MM.1S (cell line): Measurements from ENCODE around the gene SMU1.

Experiments
- DNase-seq: peaks from one replicate; pipeline ENCODE4 v3.0.0-alpha.2; 2015
- H2AFZ ChIP-seq: fragments of 300-600 bp; sonication (generic); 2 replicates; pipeline ENCODE4 v1.6.0; 2016; ENCODE audit warnings: antibody characterized with exemption, low read length
- H3F3A ChIP-seq: fragments of 300-600 bp; sonication (generic); 2 replicates; pipeline ENCODE4 v1.6.1; 2016; ENCODE audit warnings: mild to moderate bottlenecking, antibody characterized with exemption, low read length, moderate library complexity, mixed read lengths; ENCODE audit not compliant: insufficient read depth
- H3K27ac ChIP-seq: fragments of 300-600 bp; sonication (generic); 2 replicates; pipeline ENCODE4 v1.5.1; 2016; ENCODE audit warnings: mild to moderate bottlenecking, low read length
- H3K27me3 ChIP-seq: fragments of 300-600 bp; sonication (generic); replicated peaks from 2 replicates; pipeline ENCODE4 v1.6.0; 2016; ENCODE audit warnings: low read length; ENCODE audit not compliant: insufficient read depth
- H3K36me3 ChIP-seq: fragments of 300-600 bp; sonication (generic); replicated peaks from 2 replicates; pipeline ENCODE4 v1.6.1; 2016; ENCODE audit warnings: mild to moderate bottlenecking, low read length, mixed read lengths; ENCODE audit not compliant: insufficient read depth
- H3K4me1 ChIP-seq: fragments of 300-600 bp; sonication (generic); 2 replicates; pipeline ENCODE4 v1.6.1; 2016; ENCODE audit warnings: low read length, mixed read lengths
- H3K4me2 ChIP-seq: fragments of 300-600 bp; sonication (generic); 2 replicates; pipeline ENCODE4 v1.6.0; 2016; ENCODE audit warnings: low read depth, low read length
- H3K4me3 ChIP-seq: fragments of 300-600 bp; sonication (generic); 2 replicates; pipeline ENCODE4 v1.5.1; 2016; ENCODE audit warnings: low read length, mixed read lengths
- H3K79me2 ChIP-seq: fragments of 300-600 bp; sonication (generic); 2 replicates; pipeline ENCODE4 v1.6.1; 2016; ENCODE audit warnings: mixed run types, low read length, mixed read lengths
- H3K9ac ChIP-seq: fragments of 300-600 bp; sonication (generic); 2 replicates; pipeline ENCODE4 v1.6.1; 2016; ENCODE audit warnings: low read length, mixed read lengths
- H3K9me2 ChIP-seq: fragments of 300-600 bp; sonication (generic); replicated peaks from 2 replicates; pipeline ENCODE4 v1.6.1; 2016; ENCODE audit warnings: mild to moderate bottlenecking, low read length, mixed read lengths; ENCODE audit not compliant: insufficient read depth
- H3K9me3 ChIP-seq: fragments of 300-600 bp; sonication (generic); replicated peaks from 2 replicates; pipeline ENCODE4 v1.6.1; 2016; ENCODE audit warnings: mild to moderate bottlenecking, low read length, mixed read lengths; ENCODE audit not compliant: insufficient read depth
- H4K20me1 ChIP-seq: fragments of 300-600 bp; sonication (generic); 2 replicates; pipeline ENCODE4 v1.6.1; 2016; ENCODE audit warnings: mild to moderate bottlenecking, low read length, moderate library complexity, mixed read lengths; ENCODE audit not compliant: insufficient read depth
- EZH2 ChIP-seq: fragments of 300-600 bp; sonication (generic); optimal IDR thresholded peaks from 2 replicates; pipeline ENCODE3; 2017; ENCODE audit warnings: low read depth, mild to moderate bottlenecking, antibody characterized with exemption, low read length, mixed read lengths
- EZH2phosphoT487 ChIP-seq: fragments of 300-600 bp; sonication (generic); IDR thresholded peaks from 2 replicates; pipeline ENCODE4 v1.6.1; 2018; ENCODE audit warnings: antibody characterized with exemption, low read length
- TF ChIP-seq, protein P1 (sequence below): fragments of 300-600 bp; sonication (generic); IDR thresholded peaks from 2 replicates; pipeline ENCODE4 v1.5.1; 2016; ENCODE audit warnings: antibody characterized with exemption, low read length, mixed read lengths

The SMU1 gene

DNA sequence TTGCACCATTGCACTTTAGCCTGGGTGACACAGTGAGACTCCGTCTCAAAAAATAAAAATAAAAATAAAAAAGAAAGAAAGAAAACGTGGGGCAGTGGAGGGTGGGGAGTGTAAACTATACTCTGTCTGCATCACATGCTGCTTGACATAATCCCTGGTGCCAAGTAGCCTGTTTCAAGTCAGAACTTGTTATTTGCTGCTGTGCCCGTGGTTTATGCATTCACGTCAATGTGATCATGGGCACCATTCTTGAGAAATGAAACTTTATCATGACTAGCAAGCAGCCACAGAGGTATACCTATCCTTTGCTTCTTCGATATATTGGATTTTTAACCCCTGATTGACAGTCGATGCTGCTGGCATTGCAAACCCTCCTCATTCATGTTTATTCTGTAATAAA lies 4.1 kb upstream of the SMU1 start:
- peaks cover 12% of the 10 kb centered on the region for H3F3A ChIP-seq
- TF ChIP-seq EZH2phosphoT487, result no peak
- TF ChIP-seq, protein P1, sequence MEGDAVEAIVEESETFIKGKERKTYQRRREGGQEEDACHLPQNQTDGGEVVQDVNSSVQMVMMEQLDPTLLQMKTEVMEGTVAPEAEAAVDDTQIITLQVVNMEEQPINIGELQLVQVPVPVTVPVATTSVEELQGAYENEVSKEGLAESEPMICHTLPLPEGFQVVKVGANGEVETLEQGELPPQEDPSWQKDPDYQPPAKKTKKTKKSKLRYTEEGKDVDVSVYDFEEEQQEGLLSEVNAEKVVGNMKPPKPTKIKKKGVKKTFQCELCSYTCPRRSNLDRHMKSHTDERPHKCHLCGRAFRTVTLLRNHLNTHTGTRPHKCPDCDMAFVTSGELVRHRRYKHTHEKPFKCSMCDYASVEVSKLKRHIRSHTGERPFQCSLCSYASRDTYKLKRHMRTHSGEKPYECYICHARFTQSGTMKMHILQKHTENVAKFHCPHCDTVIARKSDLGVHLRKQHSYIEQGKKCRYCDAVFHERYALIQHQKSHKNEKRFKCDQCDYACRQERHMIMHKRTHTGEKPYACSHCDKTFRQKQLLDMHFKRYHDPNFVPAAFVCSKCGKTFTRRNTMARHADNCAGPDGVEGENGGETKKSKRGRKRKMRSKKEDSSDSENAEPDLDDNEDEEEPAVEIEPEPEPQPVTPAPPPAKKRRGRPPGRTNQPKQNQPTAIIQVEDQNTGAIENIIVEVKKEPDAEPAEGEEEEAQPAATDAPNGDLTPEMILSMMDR, result no peak
- TF ChIP-seq EZH2, result no peak
- H2AFZ ChIP-seq, result no peak overlapping the region
- H3K9ac ChIP-seq, result no peak overlapping the region
- H3K9me2 ChIP-seq, result no peaks in the 10 kb centered on the region
- no peak overlapping the region for H3K4me2 ChIP-seq
- no peaks in the 10 kb centered on the region for H3K36me3 ChIP-seq
- no peaks in the 10 kb centered on the region for H3K9me3 ChIP-seq
- H3K27me3 ChIP-seq, result no peaks in the 10 kb centered on the region
- DNase-seq, result no peak
- 0 out of 2 replicates have a peak, but pooled peaks cover 6% of the 10 kb centered on the region for H3K4me1 ChIP-seq
- H4K20me1 ChIP-seq, result no peaks in the 10 kb centered on the region
- no peak overlapping the region for H3K27ac ChIP-seq
- H3K79me2 ChIP-seq, result peaks cover 10% of the 10 kb centered on the region
- H3K4me3 ChIP-seq, result no peak overlapping the region

DNA sequence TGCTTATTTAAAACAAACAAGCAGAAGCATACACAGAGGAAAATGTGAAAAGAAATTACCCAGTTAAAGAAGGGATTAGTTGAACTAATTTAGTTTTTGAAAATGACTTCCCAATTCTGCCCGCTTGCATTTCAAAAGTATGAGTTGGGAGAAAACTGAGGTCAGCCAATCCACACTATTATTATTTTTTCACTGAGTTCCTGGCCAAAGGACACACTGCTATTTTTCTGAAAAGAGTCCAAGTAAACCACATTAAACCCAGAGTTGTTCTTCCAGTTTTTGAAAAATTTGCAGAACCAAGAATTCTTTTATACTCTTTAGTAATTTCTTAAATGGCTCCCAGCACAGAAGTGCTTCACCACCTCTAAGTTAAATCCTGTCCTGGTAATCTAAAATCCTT lies 7.5 kb downstream of the SMU1 start:
- H3K27me3 ChIP-seq, result no peaks in the 10 kb centered on the region
- no peak overlapping the region for H3K27ac ChIP-seq
- no peak overlapping the region for H3K4me2 ChIP-seq
- H3K9me2 ChIP-seq, result no peaks in the 10 kb centered on the region
- DNase-seq, result no peak
- H3K9ac ChIP-seq, result no peak overlapping the region
- peaks cover 12% of the 10 kb centered on the region; the same call in 1 of the 2 replicates for H4K20me1 ChIP-seq
- H2AFZ ChIP-seq, result no peak overlapping the region
- H3K79me2 ChIP-seq, result peaks cover 29% of the 10 kb centered on the region
- H3K4me3 ChIP-seq, result no peak overlapping the region
- peaks cover 19% of the 10 kb centered on the region for H3K4me1 ChIP-seq
- no peaks in the 10 kb centered on the region for H3K9me3 ChIP-seq
- H3F3A ChIP-seq, result peaks cover 14% of the 10 kb centered on the region
- peaks cover 19% of the 10 kb centered on the region for H3K36me3 ChIP-seq
- TF ChIP-seq, protein P1, result no peak
- no peak for TF ChIP-seq EZH2phosphoT487
- TF ChIP-seq EZH2, result no peak

DNA sequence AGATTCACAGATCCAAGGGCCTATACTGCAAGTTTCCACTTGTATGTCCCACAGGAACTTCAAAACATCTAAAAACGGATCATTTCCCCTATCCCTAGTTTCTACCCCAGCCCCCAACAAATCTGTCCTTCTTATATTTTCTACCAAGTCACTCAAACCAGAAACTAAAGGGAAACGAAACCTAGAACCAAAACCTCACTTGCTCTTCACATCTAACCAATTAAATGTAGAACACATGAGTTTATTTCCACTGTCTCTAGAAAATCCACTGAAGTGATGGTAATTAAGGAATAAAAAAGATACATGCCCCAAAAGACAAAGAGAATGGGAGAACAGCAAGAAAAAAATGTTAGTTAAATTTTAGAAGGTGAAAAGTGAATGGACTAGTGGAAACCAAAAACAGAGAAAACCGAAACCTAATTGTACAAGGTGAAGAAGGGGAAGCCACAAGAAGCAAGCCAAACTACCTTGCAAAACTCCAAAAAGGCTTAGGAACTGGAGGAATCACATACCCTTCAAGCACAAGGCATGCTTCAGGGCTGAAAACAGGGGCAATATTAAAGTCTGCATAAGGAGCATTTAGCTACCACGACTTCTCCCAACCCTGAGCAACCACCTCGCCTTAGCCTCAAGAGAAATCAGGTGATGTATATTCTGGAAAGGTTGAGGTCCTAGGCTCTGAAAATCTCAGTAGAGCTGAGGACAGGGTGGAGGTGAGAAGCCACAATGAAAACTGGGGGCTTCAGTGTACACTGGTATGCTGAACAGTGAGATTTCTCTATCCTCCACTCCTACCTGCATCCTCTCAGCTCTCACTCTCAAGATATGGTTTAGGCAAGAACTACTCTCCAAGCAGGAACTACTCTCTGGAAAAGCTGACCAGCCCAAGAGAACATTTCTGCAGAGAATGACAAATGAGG lies 11.1 kb downstream of the SMU1 start:
- Histone ChIP-seq H3K9ac (no peak overlapping the region), H4K20me1 (peaks cover 13% of the 10 kb centered on the region; the same call in 1 of the 2 replicates), H3K4me3 (no peak overlapping the region), H3K4me1 (peaks cover 19% of the 10 kb centered on the region), H3K9me3 (no peaks in the 10 kb centered on the region), H3K4me2 (peak overlapping the region; percentile 35; the same call in 1 of the 2 replicates), H3K79me2 (peaks cover 10% of the 10 kb centered on the region), H3K9me2 (no peaks in the 10 kb centered on the region), H3K27ac (peak overlapping the region; percentile 50; the same call in 1 of the 2 replicates), H3F3A (peaks cover 14% of the 10 kb centered on the region), H3K27me3 (no peaks in the 10 kb centered on the region), H2AFZ (no peak overlapping the region), H3K36me3 (peaks cover 14% of the 10 kb centered on the region)
- TF ChIP-seq EZH2phosphoT487 (no peak), EZH2 (no peak)
- TF ChIP-seq, protein P1, result no peak
- DNase-seq, result peak; percentile 39
